ENCODE data around the gene UBP1. TPM values are rescaled to one million over a fixed set of nuclear protein-coding genes. Genes with fewer than 3 reads are reported as not detected.
A peak's percentile ranks its signal among the peaks of the same experiment; 100 is the strongest.

UBP1 gene
- total and polyA plus RNA-seq, 2 donors (not counting 1 experiment from before 2014, with no cell fraction given) = 48.1 to 99.7 TPM

DNA sequence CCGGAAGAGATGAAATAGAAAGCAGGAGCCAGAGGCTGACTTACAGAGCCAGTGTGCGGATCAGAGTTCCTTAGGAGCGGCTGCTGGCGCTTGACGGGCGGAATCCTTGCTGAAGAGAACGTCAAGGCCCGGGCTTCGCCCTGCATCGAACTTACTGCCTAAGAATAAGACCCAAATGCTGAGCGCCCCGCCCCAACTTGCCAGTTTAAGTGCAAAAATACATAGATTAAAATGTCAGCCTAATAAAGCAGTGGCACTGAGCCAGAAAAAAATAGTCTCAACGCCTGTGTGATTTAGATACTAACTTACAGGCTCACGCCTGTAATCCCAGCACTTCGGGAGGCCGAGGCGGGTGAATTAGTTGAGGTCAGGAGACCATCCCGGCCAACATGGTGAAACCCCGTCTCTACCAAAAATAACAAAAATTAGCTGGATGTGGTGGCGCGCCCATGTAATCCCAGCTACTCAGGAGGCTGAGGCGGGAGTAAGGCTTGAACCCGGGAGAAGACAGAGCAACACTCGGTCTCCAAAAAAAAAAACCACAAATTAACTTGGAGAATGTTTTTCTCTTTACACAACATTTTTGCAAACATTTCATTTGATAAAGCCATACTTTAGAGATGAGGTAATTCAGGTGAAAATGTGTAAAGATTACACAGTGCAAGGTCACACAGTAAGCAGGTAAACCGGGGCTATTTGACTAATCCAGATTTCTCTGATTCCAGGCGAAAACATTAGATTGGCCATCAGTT is 1.2 kb upstream of the UBP1 start:
- Histone ChIP-seq H3K27me3 (ENCODE audit: control insufficient read depth, insufficient read depth, low read length) (no peaks in the 10 kb centered on the region), H3K9me3 (ENCODE audit: control insufficient read depth, insufficient read depth, low read depth, low read length) (no peaks in the 10 kb centered on the region), H3K36me3 (ENCODE audit: control insufficient read depth, insufficient read depth, low read length) (no peaks in the 10 kb centered on the region), H3K27ac (ENCODE audit: insufficient read depth, low read length) (peak overlapping the region; percentile 97), H3K9ac (ENCODE audit: insufficient read depth, low read length) (peak overlapping the region; percentile 83), H3K4me1 (ENCODE audit: control insufficient read depth, extremely low read depth, insufficient read depth, low read length) (peaks cover 2% of the 10 kb centered on the region), H4K20me1 (ENCODE audit: control insufficient read depth, extremely low read depth, insufficient read depth, low read length) (no peaks in the 10 kb centered on the region), H2AFZ (ENCODE audit: low read length) (peak overlapping the region; percentile 96), H3K79me2 (ENCODE audit: control insufficient read depth, insufficient read depth, low read length) (peaks cover 34% of the 10 kb centered on the region), H3K4me2 (ENCODE audit: extremely low read depth, insufficient read depth, low read length) (peak overlapping the region; percentile 97), H3K4me3 (replicated peaks in 1 of 4; ENCODE audit: control extremely low read depth in 1 of 4, insufficient read depth in 1 of 4, low read depth in 3 of 4, low read length in 4 of 4) (peak overlapping the region; percentile 60 to 89 (median 80))
- TF ChIP-seq EZH2 (IDR thresholded peaks at IDR 0.05; ENCODE audit: low read length, missing control alignments) = no peak
- TF ChIP-seq, protein P1, sequence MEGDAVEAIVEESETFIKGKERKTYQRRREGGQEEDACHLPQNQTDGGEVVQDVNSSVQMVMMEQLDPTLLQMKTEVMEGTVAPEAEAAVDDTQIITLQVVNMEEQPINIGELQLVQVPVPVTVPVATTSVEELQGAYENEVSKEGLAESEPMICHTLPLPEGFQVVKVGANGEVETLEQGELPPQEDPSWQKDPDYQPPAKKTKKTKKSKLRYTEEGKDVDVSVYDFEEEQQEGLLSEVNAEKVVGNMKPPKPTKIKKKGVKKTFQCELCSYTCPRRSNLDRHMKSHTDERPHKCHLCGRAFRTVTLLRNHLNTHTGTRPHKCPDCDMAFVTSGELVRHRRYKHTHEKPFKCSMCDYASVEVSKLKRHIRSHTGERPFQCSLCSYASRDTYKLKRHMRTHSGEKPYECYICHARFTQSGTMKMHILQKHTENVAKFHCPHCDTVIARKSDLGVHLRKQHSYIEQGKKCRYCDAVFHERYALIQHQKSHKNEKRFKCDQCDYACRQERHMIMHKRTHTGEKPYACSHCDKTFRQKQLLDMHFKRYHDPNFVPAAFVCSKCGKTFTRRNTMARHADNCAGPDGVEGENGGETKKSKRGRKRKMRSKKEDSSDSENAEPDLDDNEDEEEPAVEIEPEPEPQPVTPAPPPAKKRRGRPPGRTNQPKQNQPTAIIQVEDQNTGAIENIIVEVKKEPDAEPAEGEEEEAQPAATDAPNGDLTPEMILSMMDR (conservative IDR thresholded peaks at IDR 0.05 in 1 of 2, IDR thresholded peaks at IDR 0.05 in 1 of 2; ENCODE audit: low read depth in 1 of 2, low read length in 2 of 2) = no peak
- DNase-seq (ENCODE audit: low read depth in 2 of 2) = no peak

DNA sequence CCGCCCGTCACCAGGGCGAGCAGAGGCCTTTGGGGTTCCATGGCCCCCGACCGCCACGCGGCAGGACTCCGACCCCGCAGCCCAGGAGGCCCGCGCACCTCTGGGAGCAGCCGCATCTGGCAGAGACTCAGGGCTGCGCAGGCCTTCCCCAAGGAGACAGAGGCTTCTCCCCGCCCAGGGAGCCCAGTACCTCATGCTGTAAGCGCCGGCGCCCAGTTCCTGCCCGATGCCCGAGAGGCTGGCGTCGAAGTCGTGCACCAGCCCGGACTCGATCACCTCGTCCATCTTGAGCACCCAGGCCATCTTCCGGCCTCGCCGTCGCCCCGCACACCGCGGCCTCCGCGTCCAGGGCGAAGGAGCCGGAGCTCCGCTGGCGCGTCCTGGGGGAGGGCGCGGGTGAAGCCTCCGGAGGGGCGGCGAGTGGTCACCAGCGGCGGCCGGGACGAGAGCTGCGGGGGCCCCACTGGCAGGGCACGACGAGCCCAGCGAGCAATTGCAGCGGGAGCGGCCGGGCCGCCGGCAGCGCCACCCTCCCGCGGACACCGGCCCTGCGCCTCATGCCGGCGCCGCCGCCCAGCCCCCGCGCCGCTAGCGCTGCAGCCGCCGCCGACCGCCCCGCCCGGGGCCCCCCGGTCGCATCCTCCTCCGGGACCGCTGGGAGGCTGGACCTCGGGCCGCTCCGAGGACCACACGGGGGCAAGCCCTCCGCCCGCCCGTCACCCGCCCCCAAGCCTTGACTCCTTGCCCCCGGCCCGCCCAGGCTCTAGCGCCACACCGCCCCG is 468 bp downstream of the UBP1 start:
- Histone ChIP-seq H3K4me1 (ENCODE audit: control insufficient read depth, extremely low read depth, insufficient read depth, low read length) (peaks cover 2% of the 10 kb centered on the region), H3K79me2 (ENCODE audit: control insufficient read depth, insufficient read depth, low read length) (peaks cover 51% of the 10 kb centered on the region), H3K27ac (ENCODE audit: insufficient read depth, low read length) (peak overlapping the region; percentile 92), H3K27me3 (ENCODE audit: control insufficient read depth, insufficient read depth, low read length) (no peaks in the 10 kb centered on the region), H4K20me1 (ENCODE audit: control insufficient read depth, extremely low read depth, insufficient read depth, low read length) (peaks cover 3% of the 10 kb centered on the region), H3K4me3 (replicated peaks in 1 of 4; ENCODE audit: control extremely low read depth in 1 of 4, insufficient read depth in 1 of 4, low read depth in 3 of 4, low read length in 4 of 4) (peak overlapping the region; percentile 70 to 99 (median 92)), H3K9me3 (ENCODE audit: control insufficient read depth, insufficient read depth, low read depth, low read length) (no peaks in the 10 kb centered on the region), H3K9ac (ENCODE audit: insufficient read depth, low read length) (peak overlapping the region; percentile 81), H3K36me3 (ENCODE audit: control insufficient read depth, insufficient read depth, low read length) (no peaks in the 10 kb centered on the region), H3K4me2 (ENCODE audit: extremely low read depth, insufficient read depth, low read length) (peak overlapping the region; percentile 54), H2AFZ (ENCODE audit: low read length) (peak overlapping the region; percentile 8)
- DNase-seq (ENCODE audit: low read depth in 2 of 2) = peak; percentile 33 to 45
- TF ChIP-seq, protein P1 (conservative IDR thresholded peaks at IDR 0.05 in 1 of 2, IDR thresholded peaks at IDR 0.05 in 1 of 2; ENCODE audit: low read depth in 1 of 2, low read length in 2 of 2) = no peak
- TF ChIP-seq EZH2 (IDR thresholded peaks at IDR 0.05; ENCODE audit: low read length, missing control alignments) = no peak

DNA sequence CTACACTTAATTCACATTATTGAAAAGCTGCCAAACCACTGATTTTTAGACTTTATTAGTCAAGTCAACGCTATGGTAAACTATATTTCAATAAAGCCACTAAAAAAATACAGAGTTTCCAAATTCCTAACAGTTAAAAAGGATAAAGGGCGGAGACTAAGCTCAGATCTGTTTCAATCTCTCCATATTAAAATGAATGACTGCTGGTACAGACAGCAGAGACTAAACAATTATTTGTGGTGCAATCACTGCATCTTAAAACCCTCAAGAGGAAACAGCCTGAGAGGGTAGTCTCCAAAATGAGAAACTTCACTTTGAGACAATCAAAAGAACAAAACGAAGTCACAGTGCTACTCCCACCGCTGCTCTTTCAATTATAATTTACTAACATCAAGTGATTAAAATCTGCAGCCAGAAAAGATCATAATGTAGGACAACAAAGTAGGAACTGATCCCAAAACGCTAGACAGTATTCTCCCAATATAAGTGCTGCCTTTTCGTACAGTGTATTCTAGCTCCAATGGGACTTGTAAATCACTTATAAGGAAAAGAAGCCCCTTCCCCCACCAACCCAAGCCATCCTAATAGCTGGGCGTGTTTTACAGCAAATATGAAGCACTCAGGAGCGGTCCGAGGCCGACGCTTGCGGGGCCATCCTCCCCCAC is 1.2 kb downstream of the UBP1 start:
- Histone ChIP-seq H3K79me2 (ENCODE audit: control insufficient read depth, insufficient read depth, low read length) (peaks cover 58% of the 10 kb centered on the region), H3K36me3 (ENCODE audit: control insufficient read depth, insufficient read depth, low read length) (no peaks in the 10 kb centered on the region), H3K9me3 (ENCODE audit: control insufficient read depth, insufficient read depth, low read depth, low read length) (no peaks in the 10 kb centered on the region), H3K27ac (ENCODE audit: insufficient read depth, low read length) (peak overlapping the region; percentile 92), H3K27me3 (ENCODE audit: control insufficient read depth, insufficient read depth, low read length) (no peaks in the 10 kb centered on the region), H4K20me1 (ENCODE audit: control insufficient read depth, extremely low read depth, insufficient read depth, low read length) (peaks cover 3% of the 10 kb centered on the region), H3K4me3 (replicated peaks in 1 of 4; ENCODE audit: control extremely low read depth in 1 of 4, insufficient read depth in 1 of 4, low read depth in 3 of 4, low read length in 4 of 4) (peak overlapping the region; percentile 70 to 99 (median 92)), H3K9ac (ENCODE audit: insufficient read depth, low read length) (peak overlapping the region; percentile 81), H3K4me2 (ENCODE audit: extremely low read depth, insufficient read depth, low read length) (peak overlapping the region; percentile 92), H2AFZ (ENCODE audit: low read length) (no peak overlapping the region), H3K4me1 (ENCODE audit: control insufficient read depth, extremely low read depth, insufficient read depth, low read length) (peaks cover 2% of the 10 kb centered on the region)
- TF ChIP-seq EZH2 (IDR thresholded peaks at IDR 0.05; ENCODE audit: low read length, missing control alignments) = no peak
- TF ChIP-seq, protein P1 (conservative IDR thresholded peaks at IDR 0.05 in 1 of 2, IDR thresholded peaks at IDR 0.05 in 1 of 2; ENCODE audit: low read depth in 1 of 2, low read length in 2 of 2) = no peak
- DNase-seq (ENCODE audit: low read depth in 2 of 2) = peak in 1 of 2 donors; percentile 58

All from fibroblast of lung (primary cell).